Activated CD4-positive, alpha-beta T cell treated with anti-CD3 and anti-CD28 coated beads, Interleukin-2, amount 50 U/mL, for 16 hours (primary cell): ENCODE data around the gene ZNF333.
"Not testable (repeated sequence)": the region's sequence is repeated elsewhere in the genome, so short reads cannot be mapped to it uniquely, and the experiment has no call there.

Source experiments
- DNase-seq: peaks from one replicate; pipeline ENCODE4 v3.0.0-alpha.2; 2020

Gene ZNF333

GRCh38 chr19:14770136-14770535 lies 80.3 kb downstream of the ZNF333 start:
- no peak for DNase-seq

- DNase-seq, result no peak
These were observed 81.3 kb downstream of the ZNF333 start for GRCh38 chr19:14770944-14771839.

- DNase-seq, result no peak
These were observed 82.6 kb downstream of the ZNF333 start for GRCh38 chr19:14772467-14772866.

- no peak for DNase-seq
These were observed 83.1 kb downstream of the ZNF333 start for GRCh38 chr19:14772995-14773394.

- DNase-seq, result not testable (repeated sequence)
These were observed 83.9 kb downstream of the ZNF333 start for GRCh38 chr19:14773722-14774121.

GRCh38 chr19:14774373-14774772 lies 84.5 kb downstream of the ZNF333 start:
- no peak for DNase-seq

GRCh38 chr19:14775326-14775725 lies 85.5 kb downstream of the ZNF333 start:
- not testable (repeated sequence) for DNase-seq

- no peak for DNase-seq
These were observed 86.2 kb downstream of the ZNF333 start for GRCh38 chr19:14775869-14776586.

GRCh38 chr19:14777645-14778044 lies 87.8 kb downstream of the ZNF333 start:
- not testable (repeated sequence) for DNase-seq

- DNase-seq, result not testable (repeated sequence)
These were observed 88.4 kb downstream of the ZNF333 start, which contains the start of gene ADGRE2 for GRCh38 chr19:14778110-14778845. Gene ADGRE2 (minus strand): TSS chr19:14778560. CDS start chr19:14776756, 1,804 bp downstream.

- no peak for DNase-seq
These were observed 89.3 kb downstream of the ZNF333 start for GRCh38 chr19:14779151-14779550.

GRCh38 chr19:14780622-14781225 lies 90.9 kb downstream of the ZNF333 start:
- not testable (repeated sequence) for DNase-seq

GRCh38 chr19:14781713-14782536 lies 92.1 kb downstream of the ZNF333 start:
- not testable (repeated sequence) for DNase-seq

GRCh38 chr19:14782626-14783409 lies 93.0 kb downstream of the ZNF333 start:
- DNase-seq, result no peak
